Measurements from ENCODE around the gene MOB1B.

MOB1B gene

GRCh38 chr4:70935038-70935695, 33.0 kb downstream of the MOB1B start:
- ATAC-seq = no peak
- TF ChIP-seq SNAI2 (CRISPR knock-in tag; IDR thresholded peaks at IDR 0.05) (no peak), ZNF565 (CRISPR knock-in tag; conservative IDR thresholded peaks at IDR 0.05; ENCODE audit: low read depth) (no peak)

GRCh38 chr4:70936200-70936787, 34.1 kb downstream of the MOB1B start:
- TF ChIP-seq OSR1 (CRISPR knock-in tag; IDR thresholded peaks at IDR 0.05) (no peak), ZNF70 (CRISPR knock-in tag; IDR thresholded peaks at IDR 0.05) (no peak), ARNTL (CRISPR knock-in tag; IDR thresholded peaks at IDR 0.05; ENCODE audit: borderline replicate concordance, low read depth) (no peak), ZNF565 (CRISPR knock-in tag; conservative IDR thresholded peaks at IDR 0.05; ENCODE audit: low read depth) (no peak), TOX (CRISPR knock-in tag; IDR thresholded peaks at IDR 0.05; ENCODE audit: borderline replicate concordance) (no peak), TCF4 (CRISPR knock-in tag; IDR thresholded peaks at IDR 0.05; ENCODE audit: borderline replicate concordance) (no peak), GLIS3 (CRISPR knock-in tag; IDR thresholded peaks at IDR 0.05) (no peak), CSRNP3 (CRISPR knock-in tag; IDR thresholded peaks at IDR 0.05) (no peak), SNAI2 (CRISPR knock-in tag; IDR thresholded peaks at IDR 0.05) (no peak), CREB5 (CRISPR knock-in tag; IDR thresholded peaks at IDR 0.05; ENCODE audit: low read depth) (no peak), ZC3H10 (CRISPR knock-in tag; IDR thresholded peaks at IDR 0.05) (no peak), ZFP30 (CRISPR knock-in tag; IDR thresholded peaks at IDR 0.05) (no peak), TSHZ2 (CRISPR knock-in tag; IDR thresholded peaks at IDR 0.05) (no peak), CSDC2 (CRISPR knock-in tag; IDR thresholded peaks at IDR 0.05) (no peak), ZFP3 (CRISPR knock-in tag; IDR thresholded peaks at IDR 0.05) (no peak), ESRRG (CRISPR knock-in tag; IDR thresholded peaks at IDR 0.05) (no peak), ZNF8 (CRISPR knock-in tag; IDR thresholded peaks at IDR 0.05) (no peak)
- ATAC-seq = no peak; the same call in 2 of the 3 replicates

GRCh38 chr4:70938086-70938485, 35.9 kb downstream of the MOB1B start:
- no peak for ATAC-seq
- no peak for TF ChIP-seq GLIS3 (CRISPR knock-in tag; IDR thresholded peaks at IDR 0.05)
- TF ChIP-seq ZFP30 (CRISPR knock-in tag; IDR thresholded peaks at IDR 0.05) = no peak
- TF ChIP-seq POU6F1 (CRISPR knock-in tag; IDR thresholded peaks at IDR 0.05; ENCODE audit: borderline replicate concordance, low read depth) = no peak
- no peak for TF ChIP-seq CSRNP3 (CRISPR knock-in tag; IDR thresholded peaks at IDR 0.05)
- no peak for TF ChIP-seq ZNF70 (CRISPR knock-in tag; IDR thresholded peaks at IDR 0.05)
- TF ChIP-seq ZFP3 (CRISPR knock-in tag; IDR thresholded peaks at IDR 0.05) = no peak
- no peak for TF ChIP-seq TOX (CRISPR knock-in tag; IDR thresholded peaks at IDR 0.05; ENCODE audit: borderline replicate concordance)
- TF ChIP-seq ZNF8 (CRISPR knock-in tag; IDR thresholded peaks at IDR 0.05) = no peak
- TF ChIP-seq ARNTL (CRISPR knock-in tag; IDR thresholded peaks at IDR 0.05; ENCODE audit: borderline replicate concordance, low read depth) = no peak
- TF ChIP-seq TSHZ2 (CRISPR knock-in tag; IDR thresholded peaks at IDR 0.05) = no peak
- TF ChIP-seq ESRRG (CRISPR knock-in tag; IDR thresholded peaks at IDR 0.05) = no peak
- no peak for TF ChIP-seq CREB5 (CRISPR knock-in tag; IDR thresholded peaks at IDR 0.05; ENCODE audit: low read depth)
- TF ChIP-seq BACH2 (CRISPR knock-in tag; IDR thresholded peaks at IDR 0.05; ENCODE audit: borderline replicate concordance) = no peak
- TF ChIP-seq OSR1 (CRISPR knock-in tag; IDR thresholded peaks at IDR 0.05) = no peak
- no peak for TF ChIP-seq RARB (CRISPR knock-in tag; IDR thresholded peaks at IDR 0.05)
- no peak for TF ChIP-seq ISL1 (CRISPR knock-in tag; IDR thresholded peaks at IDR 0.05)
- no peak for TF ChIP-seq SNAI2 (CRISPR knock-in tag; IDR thresholded peaks at IDR 0.05)
- no peak for TF ChIP-seq ZNF565 (CRISPR knock-in tag; conservative IDR thresholded peaks at IDR 0.05; ENCODE audit: low read depth)

Data from SK-N-SH treated with all-trans-retinoic acid at 6 μM for 48 hours (cell line).